Stimulated activated CD4-positive, alpha-beta T cell treated with anti-CD3 and anti-CD28 coated beads, Interleukin-4, amount 100 ng/mL, for 24 hours (primary cell): Measurements from ENCODE around the gene AZIN2.
"Not testable (repeated sequence)": the region's sequence is repeated elsewhere in the genome, so short reads cannot be mapped to it uniquely, and the experiment has no call there.

Source experiments
- DNase-seq: peaks from one replicate; pipeline ENCODE4 v3.0.0-alpha.2; 2020

AZIN2 gene

GRCh38 chr1:33131191-33131590, 50.2 kb downstream of the AZIN2 start:
- DNase-seq: no peak

GRCh38 chr1:33132549-33132948, 51.6 kb downstream of the AZIN2 start:
- DNase-seq: no peak

GRCh38 chr1:33133478-33134105, 52.6 kb downstream of the AZIN2 start:
- DNase-seq: no peak

GRCh38 chr1:33136041-33136440, 55.1 kb downstream of the AZIN2 start:
- DNase-seq: not testable (repeated sequence)

- DNase-seq: peak; percentile 23
These were observed 56.8 kb downstream of the AZIN2 start for GRCh38 chr1:33137800-33138199.

GRCh38 chr1:33140153-33141149, 59.5 kb downstream of the AZIN2 start:
- DNase-seq: no peak

GRCh38 chr1:33141216-33141615, 60.3 kb downstream of the AZIN2 start:
- DNase-seq: no peak

- DNase-seq: no peak
These were observed 60.8 kb downstream of the AZIN2 start for GRCh38 chr1:33141781-33142180.

- no peak for DNase-seq
These were observed 61.6 kb downstream of the AZIN2 start for GRCh38 chr1:33142483-33143064.

GRCh38 chr1:33143176-33143575, 62.2 kb downstream of the AZIN2 start:
- no peak for DNase-seq

- no peak for DNase-seq
These were observed 62.7 kb downstream of the AZIN2 start for GRCh38 chr1:33143698-33144097.

GRCh38 chr1:33146003-33146402, 65.0 kb downstream of the AZIN2 start:
- DNase-seq: no peak

- no peak for DNase-seq
These were observed 66.5 kb downstream of the AZIN2 start for GRCh38 chr1:33147275-33147996.

GRCh38 chr1:33147997-33148314, 67.0 kb downstream of the AZIN2 start:
- DNase-seq: no peak

- no peak for DNase-seq
These were observed 67.7 kb downstream of the AZIN2 start for GRCh38 chr1:33148615-33149014.

GRCh38 chr1:33149453-33150190, 68.7 kb downstream of the AZIN2 start:
- DNase-seq: no peak

GRCh38 chr1:33150522-33150921, 69.6 kb downstream of the AZIN2 start:
- no peak for DNase-seq

GRCh38 chr1:33151116-33151515, 70.2 kb downstream of the AZIN2 start:
- DNase-seq: no peak

GRCh38 chr1:33152685-33153432, 71.9 kb downstream of the AZIN2 start:
- DNase-seq: no peak

- DNase-seq: no peak
These were observed 72.7 kb downstream of the AZIN2 start for GRCh38 chr1:33153650-33154049.

GRCh38 chr1:33155877-33156538, 75.1 kb downstream of the AZIN2 start:
- DNase-seq: no peak
